Measurements from ENCODE around the gene KRTAP3-1.

- TF ChIP-seq OSR1 (CRISPR knock-in tag; IDR thresholded peaks at IDR 0.05) (no peak), ZNF70 (CRISPR knock-in tag; IDR thresholded peaks at IDR 0.05) (no peak), CREB5 (CRISPR knock-in tag; IDR thresholded peaks at IDR 0.05; ENCODE audit: low read depth) (no peak), ZNF8 (CRISPR knock-in tag; IDR thresholded peaks at IDR 0.05) (no peak), CSDC2 (CRISPR knock-in tag; IDR thresholded peaks at IDR 0.05) (no peak), PATZ1 (CRISPR knock-in tag; IDR thresholded peaks at IDR 0.05; ENCODE audit: borderline replicate concordance) (no peak), ZC3H10 (CRISPR knock-in tag; IDR thresholded peaks at IDR 0.05) (no peak), ZFP30 (CRISPR knock-in tag; IDR thresholded peaks at IDR 0.05) (no peak), ESRRG (CRISPR knock-in tag; IDR thresholded peaks at IDR 0.05) (no peak), ZFP3 (CRISPR knock-in tag; IDR thresholded peaks at IDR 0.05) (no peak), PPARA (CRISPR knock-in tag; IDR thresholded peaks at IDR 0.05; ENCODE audit: borderline replicate concordance) (no peak), SNAI2 (CRISPR knock-in tag; IDR thresholded peaks at IDR 0.05) (no peak)
Measured at GRCh38 chr17:41008811-41009210, at the start of gene KRTAP3-1.

Measured in SK-N-SH treated with all-trans-retinoic acid at 6 μM for 48 hours (cell line).